H1 (cell line): ENCODE results near the gene TMEM144. TPM values are rescaled to one million over a fixed set of nuclear protein-coding genes. Genes with fewer than 3 reads are reported as not detected.

Experiments used
- CTCF ChIA-PET: fragments of 300-600 bp; sonication (Branson Sonifier 250); formaldehyde crosslinking; loops from one replicate; lab custom pipeline; 2021; ENCODE audit not compliant: partially characterized antibody; lab: Charles Lee
- POLR2A ChIA-PET: fragments of 300-600 bp; sonication (Branson Sonifier 250); formaldehyde crosslinking; loops from one replicate; lab custom pipeline; 2021; ENCODE audit warnings: inconsistent platforms; ENCODE audit not compliant: partially characterized antibody; lab: Charles Lee
- DNase-seq, 2 experiments: peaks; one replicate each; pipeline versions ENCODE4 v3.0.0 to v3.0.0-alpha.2; 2010 to 2022; ENCODE audit warnings: low spot score in 2 of 2, low read depth in 1 of 2, mixed read lengths in 1 of 2
- FAIRE-seq: peaks from 2 replicates; lab custom pipeline; 2011; peaks lifted over from hg19 to GRCh38; lab: Jason Lieb, UNC
- H2AFZ ChIP-seq: 2 replicates; pipeline ENCODE4 v1.8.1; 2012; ENCODE audit warnings: low read length, inconsistent platforms
- H2AK5ac ChIP-seq: 2 replicates; pipeline ENCODE4 v1.6.1; 2013; ENCODE audit warnings: low read depth, low read length
- H2BK120ac ChIP-seq: replicated peaks from 2 replicates; pipeline ENCODE3; 2013; ENCODE audit warnings: low read depth, low read length, inconsistent platforms
- H2BK12ac ChIP-seq: 2 replicates; pipeline ENCODE4 v1.6.1; 2013; ENCODE audit warnings: low read depth, low read length
- H2BK15ac ChIP-seq: 2 replicates; pipeline ENCODE4 v1.6.1; 2013; ENCODE audit warnings: low read length
- H2BK20ac ChIP-seq: 2 replicates; pipeline ENCODE4 v1.6.1; 2013; ENCODE audit warnings: low read length
- H2BK5ac ChIP-seq: 2 replicates; pipeline ENCODE4 v1.6.1; 2013; ENCODE audit warnings: low read depth, low read length
- H3K14ac ChIP-seq: 2 replicates; pipeline ENCODE4 v1.6.1; 2013; ENCODE audit warnings: inconsistent platforms; ENCODE audit not compliant: insufficient read length
- H3K18ac ChIP-seq: 2 replicates; pipeline ENCODE4 v1.6.1; 2013; ENCODE audit warnings: low read length; ENCODE audit errors: extremely low read depth
- H3K23ac ChIP-seq: 2 replicates; pipeline ENCODE4 v1.6.1; 2013; ENCODE audit warnings: inconsistent platforms; ENCODE audit not compliant: insufficient read length
- H3K23me2 ChIP-seq: 2 replicates; pipeline ENCODE4 v1.6.1; 2013; ENCODE audit warnings: low read depth, low read length
- H3K27ac ChIP-seq: 2 replicates; pipeline ENCODE4 v1.6.1; 2011; ENCODE audit warnings: low read depth, low read length, inconsistent platforms
- H3K27me3 ChIP-seq, 4 experiments: replicated peaks in 1 of 4; 1 replicate in 1 of 4; 2 replicates in 3 of 4; pipeline versions ENCODE4 v1.6.1 to v1.8.1; 2011 to 2013; ENCODE audit warnings: low read length in 3 of 4, mild to moderate bottlenecking in 3 of 4, inconsistent platforms in 2 of 4, mixed read lengths in 2 of 4, moderate library complexity in 1 of 4; ENCODE audit not compliant: control insufficient read depth in 3 of 4, insufficient read depth in 3 of 4; ENCODE audit errors: extremely low read depth in 1 of 4
- H3K36me3 ChIP-seq, 4 experiments: 2 replicates each; pipeline versions ENCODE4 v1.6.1 to v1.8.1; 2011 to 2013; ENCODE audit warnings: mild to moderate bottlenecking in 4 of 4, low read length in 3 of 4, moderate library complexity in 2 of 4, control low read depth in 1 of 4, inconsistent platforms in 1 of 4; ENCODE audit not compliant: insufficient read depth in 4 of 4, control insufficient read depth in 2 of 4
- H3K4ac ChIP-seq: replicated peaks from 2 replicates; pipeline ENCODE3; 2013; ENCODE audit warnings: low read length, low read depth, mixed read lengths, inconsistent platforms; ENCODE audit not compliant: insufficient read length
- H3K4me1 ChIP-seq, 4 experiments: replicated peaks in 1 of 4; 1 replicate in 1 of 4; 2 replicates in 3 of 4; pipeline versions ENCODE4 v1.6.1 to v1.8.1; 2011 to 2013; ENCODE audit warnings: low read length in 3 of 4, inconsistent platforms in 2 of 4, mixed read lengths in 1 of 4; ENCODE audit not compliant: insufficient read depth in 4 of 4, control insufficient read depth in 3 of 4
- H3K4me2 ChIP-seq, 2 experiments: 2 replicates each; pipeline versions ENCODE4 v1.6.1 to v1.8.1; 2011 to 2013; ENCODE audit warnings: low read depth in 2 of 2, low read length in 2 of 2, control low read depth in 1 of 2, inconsistent platforms in 1 of 2, mild to moderate bottlenecking in 1 of 2; ENCODE audit not compliant: insufficient read depth in 1 of 2
- H3K4me3 ChIP-seq, 4 experiments: fragments of 200-600, 300-600 bp in 1 of 4; sonication (generic), shearing (Covaris generic), sonication (Bioruptor Twin) in 1 of 4; 2 replicates each; pipeline versions ENCODE4 v1.5.1 to v1.8.1; 2011 to 2016; ENCODE audit warnings: low read length in 4 of 4, low read depth in 3 of 4, control low read depth in 2 of 4, inconsistent platforms in 2 of 4, mild to moderate bottlenecking in 2 of 4, mixed read lengths in 1 of 4, moderate library complexity in 1 of 4; ENCODE audit not compliant: insufficient read depth in 2 of 4; ENCODE audit errors: extremely low read depth in 1 of 4
- H3K56ac ChIP-seq: replicated peaks from 2 replicates; pipeline ENCODE3; 2013; ENCODE audit warnings: low read depth, mild to moderate bottlenecking, mixed read lengths, low read length, inconsistent platforms; ENCODE audit not compliant: insufficient read length
- H3K79me1 ChIP-seq: 2 replicates; pipeline ENCODE4 v1.6.1; 2013; ENCODE audit warnings: low read depth, low read length, control low read depth
- H3K79me2 ChIP-seq, 2 experiments: 2 replicates each; pipeline versions ENCODE4 v1.6.1 to v1.8.1; 2012 to 2013; ENCODE audit warnings: low read length in 2 of 2, mild to moderate bottlenecking in 2 of 2, inconsistent platforms in 1 of 2; ENCODE audit not compliant: insufficient read depth in 2 of 2, control insufficient read depth in 1 of 2
- H3K9ac ChIP-seq, 4 experiments: replicated peaks in 1 of 4; 1 replicate in 1 of 4; 2 replicates in 3 of 4; pipeline versions ENCODE4 v1.6.1 to v1.8.1; 2011 to 2013; ENCODE audit warnings: low read depth in 3 of 4, low read length in 3 of 4, control low read depth in 2 of 4, mild to moderate bottlenecking in 2 of 4, moderate library complexity in 2 of 4, inconsistent platforms in 1 of 4; ENCODE audit errors: extremely low read depth in 1 of 4
- H3K9me3 ChIP-seq, 2 experiments: 2 replicates each; pipeline versions ENCODE4 v1.6.1 to v1.8.1; 2012 to 2013; ENCODE audit warnings: mild to moderate bottlenecking in 2 of 2, moderate library complexity in 2 of 2, control low read depth in 1 of 2, inconsistent platforms in 1 of 2, low read depth in 1 of 2, low read length in 1 of 2, mixed read lengths in 1 of 2; ENCODE audit not compliant: insufficient read depth in 2 of 2
- H4K20me1 ChIP-seq, 2 experiments: replicated peaks in 1 of 2; 2 replicates each; pipeline versions ENCODE3 to v1.8.1; 2011 to 2013; ENCODE audit warnings: inconsistent platforms in 2 of 2, low read length in 2 of 2, mild to moderate bottlenecking in 1 of 2; ENCODE audit not compliant: insufficient read depth in 2 of 2, control insufficient read depth in 1 of 2
- H4K5ac ChIP-seq: 2 replicates; pipeline ENCODE4 v1.6.1; 2013; ENCODE audit warnings: low read length, low read depth, mixed read lengths, inconsistent platforms; ENCODE audit not compliant: insufficient read length
- H4K8ac ChIP-seq: 2 replicates; pipeline ENCODE4 v1.8.0; 2013; ENCODE audit warnings: mild to moderate bottlenecking, moderate library complexity, low read length, inconsistent platforms; ENCODE audit not compliant: insufficient read depth; ENCODE audit errors: extremely low read depth
- H4K91ac ChIP-seq: replicated peaks from 2 replicates; pipeline ENCODE3; 2013; ENCODE audit warnings: low read length, mixed read lengths, inconsistent platforms; ENCODE audit not compliant: insufficient read length
- EGR1 ChIP-seq: IDR thresholded peaks from 2 replicates; pipeline ENCODE4 v1.6.1; 2011; ENCODE audit warnings: low read depth, low read length, borderline replicate concordance
- GABPA ChIP-seq: IDR thresholded peaks from 2 replicates; pipeline ENCODE4 v1.6.1; 2011; ENCODE audit warnings: mild to moderate bottlenecking, low read length, moderate library complexity, borderline replicate concordance; ENCODE audit not compliant: insufficient read depth
- GTF2F1 ChIP-seq: IDR thresholded peaks from 2 replicates; pipeline ENCODE4 v1.6.1; 2012; ENCODE audit warnings: low read depth, low read length, improper control_type of control experiment, borderline replicate concordance
- KDM1A ChIP-seq: fragments of 200-600, 300-600 bp; sonication (generic); IDR thresholded peaks from 2 replicates; pipeline ENCODE4 v1.7.1; 2016; ENCODE audit warnings: mild to moderate bottlenecking, low read length, borderline replicate concordance
- POLR2AphosphoS5 ChIP-seq: IDR thresholded peaks from 2 replicates; pipeline ENCODE4 v1.6.1; 2011; ENCODE audit warnings: low read depth, low read length
- RAD21 ChIP-seq, 2 experiments: IDR thresholded peaks in 1 of 2; conservative IDR thresholded peaks in 1 of 2; 2 replicates each; pipeline ENCODE4 v1.6.1; 2011; ENCODE audit warnings: low read depth in 2 of 2, low read length in 2 of 2, improper control_type of control experiment in 1 of 2, inconsistent platforms in 1 of 2, mild to moderate bottlenecking in 1 of 2, moderate library complexity in 1 of 2
- RNF2 ChIP-seq: fragments of 200-900, 300-1000 bp; sonication (generic); IDR thresholded peaks from 2 replicates; pipeline ENCODE4 v1.7.1; 2016; ENCODE audit warnings: borderline replicate concordance, low read depth, mild to moderate bottlenecking, antibody characterized with exemption, low read length; ENCODE audit not compliant: poor library complexity, severe bottlenecking; ENCODE audit errors: missing control alignments
- SIN3A ChIP-seq, 2 experiments: IDR thresholded peaks in 1 of 2; conservative IDR thresholded peaks in 1 of 2; 2 replicates each; pipeline ENCODE4 v1.6.1; 2011 to 2012; ENCODE audit warnings: low read length in 2 of 2, improper control_type of control experiment in 1 of 2, low read depth in 1 of 2, mild to moderate bottlenecking in 1 of 2
- SIX5 ChIP-seq: IDR thresholded peaks from 2 replicates; pipeline ENCODE4 v1.6.1; 2011; ENCODE audit warnings: mild to moderate bottlenecking, low read depth, low read length
- TCF12 ChIP-seq: IDR thresholded peaks from 2 replicates; pipeline ENCODE4 v1.6.1; 2011; ENCODE audit warnings: low read depth, mild to moderate bottlenecking, low read length
- TEAD4 ChIP-seq: IDR thresholded peaks from 2 replicates; pipeline ENCODE4 v1.6.1; 2012; ENCODE audit warnings: low read depth, low read length, inconsistent platforms, mixed read lengths
- polyA plus RNA-seq, 7 experiments: library from polyadenylated mRNA; depleted of rRNA in 3 of 7; stranded (reverse) in 5 of 7; unstranded in 2 of 7; fragments of >200 nt in 5 of 7; fragments of 200-250 nt in 2 of 7; gene quantifications; 1 replicate in 5 of 7; 2 replicates in 1 of 7; 4 replicates in 1 of 7; pipeline versions ENCODE4 v1.2.1 to v1.2.3, GENCODE V29; 2011 to 2013; ENCODE audit warnings: missing spikeins in 2 of 7, mixed read lengths in 2 of 7
- total RNA-seq: library from RNA; stranded (reverse); fragmentation: NEBNext Ultra II Directional; extraction: Animal tissue kit (Norgen Biotek cat#: 25700); gene quantifications from 2 replicates; pipeline ENCODE4 v1.2.1, GENCODE V29; 2021
- TF ChIP-seq, protein P1 (sequence below): IDR thresholded peaks from 2 replicates; pipeline ENCODE4 v1.6.1; 2011; ENCODE audit warnings: low read depth, mild to moderate bottlenecking, low read length; ENCODE audit not compliant: insufficient read depth
- TF ChIP-seq, protein P2 (sequence below): IDR thresholded peaks from 2 replicates; pipeline ENCODE4 v1.6.1; 2012; ENCODE audit warnings: inconsistent platforms

TMEM144 gene
- total and polyA plus RNA-seq, 2 of the 8 experiments (the other 6 are each of a cell fraction or from before 2014, with no cell fraction given), result 1.9 to 2.6 TPM

DNA sequence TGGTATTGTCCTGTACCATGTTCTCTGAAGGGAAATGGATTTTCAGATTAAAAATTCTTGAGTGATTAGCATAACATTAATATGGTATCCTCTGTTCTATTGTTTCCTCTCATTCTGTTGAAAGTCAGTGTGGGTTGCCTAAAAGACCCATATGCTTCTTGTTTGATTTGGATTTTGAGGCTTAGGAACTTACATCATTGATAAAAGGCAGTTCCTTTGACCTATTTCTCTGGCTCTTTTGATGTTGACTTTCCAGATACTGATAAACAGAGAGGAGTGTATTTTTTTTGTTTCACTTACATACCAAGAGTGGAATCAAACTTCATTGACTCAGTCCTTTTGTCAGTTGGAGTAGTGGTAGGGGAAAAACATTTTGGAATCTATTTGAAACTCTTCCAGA lies 32.8 kb downstream of the TMEM144 start:
- Histone ChIP-seq H3K4me2 (no peak overlapping the region), H3K4me3 (no peak overlapping the region), H3K23ac (no peak overlapping the region), H3K4ac (no peak overlapping the region), H3K4me1 (peaks cover 0 to 3% (median 0%) of the 10 kb centered on the region in 4 experiments; a peak in 1 of 7 replicates), H3K23me2 (no peaks in the 10 kb centered on the region; the same call in 1 of the 2 replicates), H4K20me1 (no peaks in the 10 kb centered on the region), H3K18ac (no peak overlapping the region), H3K9me3 (no peaks in the 10 kb centered on the region), H2BK120ac (no peak overlapping the region), H3K9ac (no peak overlapping the region), H4K8ac (no peak overlapping the region), H3K79me2 (no peaks in the 10 kb centered on the region), H3K56ac (no peak overlapping the region), H4K91ac (no peak overlapping the region), H2BK15ac (no peak overlapping the region), H2BK12ac (no peak overlapping the region), H3K79me1 (no peaks in the 10 kb centered on the region), H3K14ac (no peak overlapping the region), H3K27me3 (no peaks in the 10 kb centered on the region), H3K27ac (no peak overlapping the region), H3K36me3 (no peaks in the 10 kb centered on the region), H2AK5ac (no peak overlapping the region), H2BK20ac (no peak overlapping the region), H4K5ac (no peak overlapping the region), H2AFZ (no peak overlapping the region), H2BK5ac (no peak overlapping the region)
- no peak for DNase-seq
- ChIA-PET POLR2A (no interaction called here), CTCF (interaction anchor here (1.0 to 1.6 kb wide), 4 partner anchors 10 to 49 kb away, joined by 3 to 11 read pairs (median 6); no protein-coding TSS in a partner anchor)
- TF ChIP-seq GTF2F1, result no peak
- TF ChIP-seq EGR1, result no peak
- TF ChIP-seq SIN3A (conservative IDR thresholded peaks at IDR 0.05 in 1 of 2, IDR thresholded peaks at IDR 0.05 in 1 of 2; ENCODE audit: low read depth in 1 of 2, low read length in 2 of 2), result no peak
- no peak for TF ChIP-seq KDM1A
- no peak for TF ChIP-seq POLR2AphosphoS5
- TF ChIP-seq TCF12, result no peak
- TF ChIP-seq RAD21 (IDR thresholded peaks at IDR 0.05 in 1 of 2, conservative IDR thresholded peaks at IDR 0.05 in 1 of 2; ENCODE audit: low read depth in 2 of 2, low read length in 2 of 2), result no peak
- TF ChIP-seq RNF2, result no peak
- no peak for TF ChIP-seq GABPA
- TF ChIP-seq, protein P1, sequence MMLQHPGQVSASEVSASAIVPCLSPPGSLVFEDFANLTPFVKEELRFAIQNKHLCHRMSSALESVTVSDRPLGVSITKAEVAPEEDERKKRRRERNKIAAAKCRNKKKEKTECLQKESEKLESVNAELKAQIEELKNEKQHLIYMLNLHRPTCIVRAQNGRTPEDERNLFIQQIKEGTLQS, result no peak
- TF ChIP-seq SIX5, result no peak
- TF ChIP-seq, protein P2, sequence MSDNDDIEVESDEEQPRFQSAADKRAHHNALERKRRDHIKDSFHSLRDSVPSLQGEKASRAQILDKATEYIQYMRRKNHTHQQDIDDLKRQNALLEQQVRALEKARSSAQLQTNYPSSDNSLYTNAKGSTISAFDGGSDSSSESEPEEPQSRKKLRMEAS, result no peak
- no peak for TF ChIP-seq TEAD4
- FAIRE-seq, result no peak
